HepG2 (cell line): ENCODE measurements around the gene TM4SF4. TPM values are rescaled to one million over a fixed set of nuclear protein-coding genes. Genes with fewer than 3 reads are reported as not detected.

ENCODE experiments used
- ARID5B ChIP-seq: IDR thresholded peaks from 2 replicates; pipeline ENCODE4 v1.4.0; 2020; ENCODE audit warnings: mild to moderate bottlenecking, missing genetic modification reagents
- ATF4 ChIP-seq, 2 experiments: fragments of 450-650 bp in 1 of 2; sonication (generic) in 1 of 2; formaldehyde crosslinking; IDR thresholded peaks; 2 replicates each; pipeline versions ENCODE4 v1.5.0 to v1.8.0; 2020 to 2022; ENCODE audit warnings: mild to moderate bottlenecking in 1 of 2, missing genetic modification reagents in 1 of 2
- DRAP1 ChIP-seq: IDR thresholded peaks from 2 replicates; pipeline ENCODE4 v1.6.1; 2016; ENCODE audit warnings: missing genetic modification reagents, missing compliant biosample characterization
- GATAD1 ChIP-seq: IDR thresholded peaks from 2 replicates; pipeline ENCODE4 v1.6.1; 2016; ENCODE audit warnings: missing genetic modification reagents, missing compliant biosample characterization
- GTF2F1 ChIP-seq: fragments of 150-350 bp; IDR thresholded peaks from 2 replicates; pipeline ENCODE4 v1.6.1; 2014; ENCODE audit warnings: low read length
- HMG20A ChIP-seq: IDR thresholded peaks from 2 replicates; pipeline ENCODE4 v1.6.1; 2016; ENCODE audit warnings: borderline replicate concordance
- HNF1A ChIP-seq, 2 experiments: sonication (generic) in 1 of 2; formaldehyde crosslinking in 1 of 2; IDR thresholded peaks; 2 replicates each; pipeline versions ENCODE4 v1.4.0 to v1.6.1; 2016 to 2020; ENCODE audit warnings: borderline replicate concordance in 1 of 2, low read depth in 1 of 2, mild to moderate bottlenecking in 1 of 2, missing genetic modification reagents in 1 of 2
- HOXA3 ChIP-seq: sonication (generic); formaldehyde crosslinking; IDR thresholded peaks from 2 replicates; pipeline ENCODE4 v1.5.0; 2020; ENCODE audit warnings: missing genetic modification reagents
- MBD4 ChIP-seq: IDR thresholded peaks from 2 replicates; pipeline ENCODE4 v1.6.1; 2012; ENCODE audit warnings: low read length, inconsistent platforms, borderline replicate concordance
- MTA3 ChIP-seq: sonication (generic); formaldehyde crosslinking; IDR thresholded peaks from 2 replicates; pipeline ENCODE4 v1.4.0; 2020; ENCODE audit warnings: missing genetic modification reagents
- SETDB1 ChIP-seq: sonication (generic); formaldehyde crosslinking; IDR thresholded peaks from 2 replicates; pipeline ENCODE4 v1.5.1; 2020; ENCODE audit warnings: missing genetic modification reagents, mild to moderate bottlenecking, borderline replicate concordance
- ZFP36L2 ChIP-seq: sonication (generic); formaldehyde crosslinking; IDR thresholded peaks from 2 replicates; pipeline ENCODE4 v1.4.0; 2020; ENCODE audit warnings: missing genetic modification reagents
- ZKSCAN5 ChIP-seq: sonication (generic); formaldehyde crosslinking; IDR thresholded peaks from 2 replicates; pipeline ENCODE4 v1.5.1; 2020; ENCODE audit warnings: mild to moderate bottlenecking, missing genetic modification reagents
- ZKSCAN8 ChIP-seq: IDR thresholded peaks from 2 replicates; pipeline ENCODE4 v1.6.1; 2016; ENCODE audit warnings: borderline replicate concordance, missing genetic modification reagents, missing compliant biosample characterization
- ZMYM4 ChIP-seq: sonication (generic); formaldehyde crosslinking; IDR thresholded peaks from 2 replicates; pipeline ENCODE4 v1.8.1; 2023; ENCODE audit warnings: mild to moderate bottlenecking, missing genetic modification reagents
- ZNF138 ChIP-seq: sonication (generic); formaldehyde crosslinking; IDR thresholded peaks from 2 replicates; pipeline ENCODE4 v1.5.0; 2020; ENCODE audit warnings: mild to moderate bottlenecking, low read depth, missing genetic modification reagents
- ZNF616 ChIP-seq: sonication (generic); formaldehyde crosslinking; IDR thresholded peaks from 2 replicates; pipeline ENCODE4 v1.5.0; 2020; ENCODE audit warnings: low read depth, mild to moderate bottlenecking, missing genetic modification reagents
- ZSCAN25 ChIP-seq: sonication (generic); formaldehyde crosslinking; IDR thresholded peaks from 2 replicates; pipeline ENCODE4 v1.8.0; 2022; ENCODE audit warnings: mild to moderate bottlenecking, missing genetic modification reagents
- polyA plus RNA-seq, 8 experiments: library from polyadenylated mRNA; depleted of rRNA in 3 of 8; stranded (reverse) in 7 of 8; unstranded in 1 of 8; fragments of >200 nt; fragmentation: Illumina TruSeq in 4 of 8; extraction: Trizol in 4 of 8; gene quantifications; 2 replicates each; pipeline versions ENCODE4 v1.2.1 to v1.2.3, GENCODE V29; 2011 to 2016; ENCODE audit warnings: low read depth in 4 of 8, missing spikeins in 1 of 8, mixed read lengths in 1 of 8; ENCODE audit not compliant: insufficient read depth in 1 of 8
- total RNA-seq, 5 experiments: library from RNA; depleted of rRNA; stranded (reverse); fragments of >200 nt; fragmentation: Illumina TruSeq; extraction: Trizol; gene quantifications; 2 replicates each; pipeline ENCODE4 v1.2.3, GENCODE V29; 2016; ENCODE audit warnings: low read depth in 1 of 5
- TF ChIP-seq, protein P1 (sequence below): sonication (generic); formaldehyde crosslinking; IDR thresholded peaks from 2 replicates; pipeline ENCODE4 v1.5.0; 2020; ENCODE audit warnings: mild to moderate bottlenecking, missing genetic modification reagents

TM4SF4 gene
- total and polyA plus RNA-seq, 2 of the 13 experiments (the other 11 are each of a cell fraction or from before 2014, with no cell fraction given) = 0.63 to 0.95 TPM

- TF ChIP-seq ZMYM4 (CRISPR knock-in tag) = peak; percentile 80
- TF ChIP-seq ARID5B (CRISPR knock-in tag) = peak; percentile 83
- TF ChIP-seq SETDB1 (CRISPR knock-in tag) = no peak
- 0 out of 2 replicates have a peak, but pooled peaks have one; percentile 36 for TF ChIP-seq GATAD1 (CRISPR knock-in tag)
- 0 out of 2 replicates have a peak, but pooled peaks have one; percentile 7 for TF ChIP-seq ZSCAN25 (CRISPR knock-in tag)
- no peak for TF ChIP-seq MTA3
- TF ChIP-seq DRAP1 (CRISPR knock-in tag) = peak; percentile 53
- peak; percentile 75; the same call in 1 of the 2 replicates for TF ChIP-seq HOXA3 (CRISPR knock-in tag)
- no peak for TF ChIP-seq ZKSCAN8 (CRISPR knock-in tag)
- TF ChIP-seq ZFP36L2 (CRISPR knock-in tag) = no peak
- TF ChIP-seq ATF4 (CRISPR knock-in tag; IDR thresholded peaks at IDR 0.05) = no peak
- TF ChIP-seq GTF2F1 = no peak
- no peak for TF ChIP-seq ZKSCAN5
- no peak for TF ChIP-seq ZNF616 (CRISPR knock-in tag)
- 0 out of 2 replicates have a peak, but pooled peaks have one; percentile 29 for TF ChIP-seq HNF1A (IDR thresholded peaks at IDR 0.05; ENCODE audit: low read depth)
- no peak for TF ChIP-seq HNF1A (CRISPR knock-in tag; IDR thresholded peaks at IDR 0.05; ENCODE audit: borderline replicate concordance)
- no peak for TF ChIP-seq ZNF138 (CRISPR knock-in tag)
- no peak for TF ChIP-seq MBD4
- TF ChIP-seq HMG20A (CRISPR knock-in tag) = peak; percentile 71; the same call in 1 of the 2 replicates
- TF ChIP-seq, protein P1, sequence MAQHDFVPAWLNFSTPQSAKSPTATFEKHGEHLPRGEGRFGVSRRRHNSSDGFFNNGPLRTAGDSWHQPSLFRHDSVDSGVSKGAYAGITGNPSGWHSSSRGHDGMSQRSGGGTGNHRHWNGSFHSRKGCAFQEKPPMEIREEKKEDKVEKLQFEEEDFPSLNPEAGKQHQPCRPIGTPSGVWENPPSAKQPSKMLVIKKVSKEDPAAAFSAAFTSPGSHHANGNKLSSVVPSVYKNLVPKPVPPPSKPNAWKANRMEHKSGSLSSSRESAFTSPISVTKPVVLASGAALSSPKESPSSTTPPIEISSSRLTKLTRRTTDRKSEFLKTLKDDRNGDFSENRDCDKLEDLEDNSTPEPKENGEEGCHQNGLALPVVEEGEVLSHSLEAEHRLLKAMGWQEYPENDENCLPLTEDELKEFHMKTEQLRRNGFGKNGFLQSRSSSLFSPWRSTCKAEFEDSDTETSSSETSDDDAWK (CRISPR knock-in tag) = no peak
These were observed 19.0 kb downstream of the TM4SF4 start (continued) for GRCh38 chr3:149493315-149494021.
